GM18526 (cell line): ENCODE results near the gene PFDN1.

ENCODE experiments used
- POLR2A ChIP-seq: IDR thresholded peaks from 3 replicates; pipeline ENCODE4 v1.6.1; 2011; ENCODE audit not compliant: insufficient read length; ENCODE audit errors: extremely low read depth

The PFDN1 gene

DNA sequence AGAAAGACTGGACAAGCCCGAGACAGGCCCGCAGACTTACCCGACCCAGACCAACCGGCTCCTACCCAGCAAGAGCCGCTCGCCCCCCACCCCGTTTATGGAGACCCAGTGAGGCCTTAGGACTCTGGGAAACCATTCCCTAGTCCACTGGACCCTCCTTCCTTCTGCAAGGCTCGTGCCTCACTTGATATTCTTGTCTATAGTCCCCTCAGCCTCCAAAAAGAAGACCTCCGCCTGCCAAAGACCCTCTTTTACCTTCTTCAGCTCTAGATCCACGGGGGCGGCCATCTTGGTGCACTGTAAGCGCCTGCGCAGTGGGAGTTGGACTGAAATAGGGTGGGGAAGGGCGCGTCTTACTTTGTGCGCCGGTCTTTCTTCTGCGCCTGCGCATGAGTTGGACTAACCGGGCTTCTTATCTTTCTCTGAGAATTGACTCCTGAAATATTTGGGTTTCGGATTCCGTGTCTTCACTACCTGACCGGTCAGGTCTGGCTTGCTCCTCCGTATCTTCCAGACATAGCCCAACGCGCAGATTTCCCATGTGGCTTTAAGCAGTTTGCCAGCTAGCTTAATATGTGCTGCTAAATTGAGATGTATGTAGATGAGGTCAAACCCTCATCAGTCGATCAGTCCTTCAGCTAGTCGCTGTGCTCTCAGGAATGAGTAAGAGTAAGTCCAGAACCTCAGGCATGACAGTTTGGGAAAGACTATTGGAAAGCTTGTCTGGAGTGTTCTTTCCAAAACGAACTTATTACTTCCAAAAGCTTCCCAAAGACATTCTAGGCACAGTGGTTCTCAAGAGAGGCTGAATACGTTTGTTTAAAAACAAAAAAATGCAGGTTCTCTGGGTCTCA is at the start of gene PFDN1:
Gene PFDN1, minus strand, starts transcription at position 316 of the 854 bp plus-strand sequence. Its CDS starts 28 bp downstream, at position 288.
- TF ChIP-seq POLR2A: peak; percentile 48

- no peak for TF ChIP-seq POLR2A
Measured at GRCh38 chr5:140351609-140352334, 48.9 kb upstream of the PFDN1 start.

DNA sequence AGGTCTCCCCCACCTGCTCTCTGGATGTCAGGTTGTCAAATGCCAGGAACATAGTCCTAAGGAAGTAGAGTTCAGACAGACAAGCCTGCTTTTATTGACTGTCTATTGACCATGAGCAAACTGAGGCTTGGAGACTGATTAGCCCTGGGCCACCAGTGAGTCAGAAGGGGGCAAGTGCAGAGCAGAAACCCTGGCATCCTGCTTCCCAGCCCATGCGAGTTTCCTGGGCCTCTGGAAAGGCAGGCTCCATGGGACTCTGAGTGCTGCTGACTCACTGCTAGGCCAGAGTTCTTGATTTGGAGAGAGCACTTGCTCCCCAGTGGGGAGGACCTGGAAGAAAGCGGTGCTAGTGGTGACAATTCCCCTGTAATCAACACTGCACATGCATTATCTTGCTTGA is 46.3 kb upstream of the PFDN1 start:
- TF ChIP-seq POLR2A: no peak

DNA sequence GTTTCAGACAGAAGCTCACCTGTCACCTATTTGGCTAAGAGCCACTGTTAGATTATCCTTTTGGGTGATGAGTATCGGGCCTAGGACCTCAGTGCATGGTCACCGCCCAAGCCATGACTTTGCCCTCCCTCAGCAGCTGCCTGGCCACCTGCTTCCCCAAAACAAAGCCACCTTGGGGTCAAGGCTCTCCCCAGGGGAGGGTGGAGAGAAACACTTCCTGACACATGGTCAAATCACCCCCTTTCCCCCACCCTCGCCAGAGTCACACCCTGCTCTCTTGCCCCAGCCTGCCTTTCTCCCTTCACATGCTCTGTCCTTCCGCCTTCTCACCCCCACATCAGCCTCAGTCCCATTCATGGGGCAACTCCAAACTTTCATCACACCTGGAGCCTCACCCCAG is 45.2 kb upstream of the PFDN1 start:
- TF ChIP-seq POLR2A: no peak

DNA sequence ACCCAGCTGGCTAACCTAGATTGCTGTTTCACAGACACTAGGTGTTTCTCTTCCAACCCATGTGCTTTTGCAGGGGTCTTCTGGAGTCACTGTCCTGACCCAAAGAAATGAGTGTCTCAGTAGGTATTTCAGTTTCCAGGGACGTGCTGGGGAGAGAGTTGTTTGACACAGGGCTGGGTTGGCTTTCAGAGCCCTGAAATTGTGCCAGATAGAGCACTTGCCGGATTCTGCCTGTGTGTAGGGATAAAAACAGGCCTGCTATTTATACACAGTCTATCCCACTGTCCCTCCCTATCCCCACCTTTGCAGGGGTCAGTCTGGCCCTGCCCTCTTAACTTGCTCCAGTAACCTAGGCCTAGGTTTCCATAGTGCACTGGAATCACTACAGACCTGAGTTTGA is 44.5 kb upstream of the PFDN1 start:
- TF ChIP-seq POLR2A: no peak

GRCh38 chr5:140346348-140347221 is 43.7 kb upstream of the PFDN1 start, which contains the start of gene HBEGF:
Gene HBEGF, minus strand, starts transcription at chr5:140346603. Its CDS starts 275 bp downstream, at chr5:140346328.
- peak; percentile 54 for TF ChIP-seq POLR2A

GRCh38 chr5:140345919-140346347 is 43.0 kb upstream of the PFDN1 start:
- no peak for TF ChIP-seq POLR2A

GRCh38 chr5:140344683-140345423 is 42.0 kb upstream of the PFDN1 start:
- no peak for TF ChIP-seq POLR2A

DNA sequence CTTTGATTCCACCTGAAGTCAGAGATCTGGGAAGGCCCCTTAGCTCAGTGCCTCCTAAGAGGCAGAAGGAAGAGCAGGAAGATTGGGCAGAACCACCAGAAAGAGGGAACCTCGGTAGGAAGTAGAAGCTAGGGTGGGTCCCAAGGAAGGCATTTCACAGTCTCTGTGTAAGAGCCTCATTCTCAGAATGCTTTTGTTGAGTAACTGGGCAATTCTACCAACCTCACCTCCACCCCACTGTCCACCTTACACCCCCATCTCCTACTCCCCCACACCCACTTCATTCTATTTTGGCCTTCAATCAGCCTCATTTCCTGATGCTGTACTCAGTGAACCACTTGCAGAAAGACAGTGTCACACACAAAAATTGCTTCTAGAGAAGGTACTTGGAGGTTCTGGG is 40.0 kb upstream of the PFDN1 start:
- TF ChIP-seq POLR2A: no peak

DNA sequence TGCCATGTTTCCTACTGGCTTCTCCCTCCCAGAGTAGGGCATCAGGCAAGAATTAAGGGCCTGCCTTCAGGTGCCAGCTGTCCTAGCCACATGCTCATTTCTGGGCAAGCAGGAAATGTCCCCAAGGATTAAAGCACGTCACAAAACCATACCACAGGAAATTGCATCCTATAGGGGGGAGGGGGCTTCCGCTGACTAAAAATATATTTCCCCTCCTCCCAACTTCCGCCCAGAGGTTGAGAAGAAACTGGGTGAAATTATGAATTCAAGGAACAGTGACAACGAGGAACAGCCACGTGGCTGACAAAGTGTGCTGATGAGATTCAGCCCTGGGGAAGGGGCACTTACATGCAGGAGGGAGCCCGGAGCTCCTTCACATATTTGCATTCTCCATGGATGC is 39.4 kb upstream of the PFDN1 start:
- TF ChIP-seq POLR2A: peak; percentile 11

DNA sequence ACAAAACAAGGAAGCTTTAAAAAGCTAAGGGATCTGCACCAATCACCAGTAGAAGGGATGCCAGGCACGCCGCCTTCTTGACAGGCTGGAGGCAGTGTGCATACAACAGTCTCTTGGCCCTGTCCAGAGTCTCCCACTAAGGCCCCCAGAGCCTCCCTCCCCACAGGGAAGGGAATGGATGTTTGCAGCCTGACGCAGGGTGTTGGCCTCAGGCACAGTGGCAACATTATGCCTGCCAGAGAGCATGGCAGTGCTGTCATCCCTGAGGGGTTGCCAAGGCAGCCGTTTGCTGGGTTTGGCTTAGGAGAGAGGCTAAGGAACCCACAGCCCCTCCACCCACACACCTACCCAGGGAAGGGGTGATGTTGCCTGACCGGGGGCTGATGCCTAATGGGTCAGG is 38.7 kb upstream of the PFDN1 start:
- no peak for TF ChIP-seq POLR2A

- TF ChIP-seq POLR2A: no peak
Measured at GRCh38 chr5:140340605-140341121, 37.8 kb upstream of the PFDN1 start.

- TF ChIP-seq POLR2A: no peak
Measured at GRCh38 chr5:140339636-140340035, 36.7 kb upstream of the PFDN1 start.

DNA sequence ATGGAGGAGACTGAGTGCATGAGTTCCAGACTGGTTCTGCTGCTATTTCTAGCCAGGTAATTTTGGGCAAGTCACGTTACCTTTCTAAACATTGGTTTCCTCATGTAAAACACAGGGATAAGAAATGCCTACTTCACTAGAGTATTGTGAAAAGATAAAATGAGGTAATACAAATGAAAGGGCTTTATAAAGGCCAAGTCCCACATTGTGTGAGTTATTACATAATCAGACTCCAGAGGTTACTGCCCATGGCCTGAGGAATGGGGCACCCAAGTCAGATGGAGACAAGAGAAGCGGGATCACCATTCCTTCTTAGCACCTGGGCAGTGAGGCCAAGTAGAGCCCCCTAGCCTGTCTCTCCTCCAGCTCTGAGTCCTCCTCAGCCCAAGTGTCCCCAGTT is 36.0 kb upstream of the PFDN1 start:
- TF ChIP-seq POLR2A: no peak
